GM12872 (cell line): ENCODE measurements around the gene LITAF.

Experiments
- CTCF ChIP-seq: IDR thresholded peaks from 3 replicates; pipeline ENCODE4 v1.5.1; 2011; ENCODE audit warnings: low read depth, mild to moderate bottlenecking, low read length, moderate library complexity; ENCODE audit not compliant: insufficient read depth

LITAF gene

DNA sequence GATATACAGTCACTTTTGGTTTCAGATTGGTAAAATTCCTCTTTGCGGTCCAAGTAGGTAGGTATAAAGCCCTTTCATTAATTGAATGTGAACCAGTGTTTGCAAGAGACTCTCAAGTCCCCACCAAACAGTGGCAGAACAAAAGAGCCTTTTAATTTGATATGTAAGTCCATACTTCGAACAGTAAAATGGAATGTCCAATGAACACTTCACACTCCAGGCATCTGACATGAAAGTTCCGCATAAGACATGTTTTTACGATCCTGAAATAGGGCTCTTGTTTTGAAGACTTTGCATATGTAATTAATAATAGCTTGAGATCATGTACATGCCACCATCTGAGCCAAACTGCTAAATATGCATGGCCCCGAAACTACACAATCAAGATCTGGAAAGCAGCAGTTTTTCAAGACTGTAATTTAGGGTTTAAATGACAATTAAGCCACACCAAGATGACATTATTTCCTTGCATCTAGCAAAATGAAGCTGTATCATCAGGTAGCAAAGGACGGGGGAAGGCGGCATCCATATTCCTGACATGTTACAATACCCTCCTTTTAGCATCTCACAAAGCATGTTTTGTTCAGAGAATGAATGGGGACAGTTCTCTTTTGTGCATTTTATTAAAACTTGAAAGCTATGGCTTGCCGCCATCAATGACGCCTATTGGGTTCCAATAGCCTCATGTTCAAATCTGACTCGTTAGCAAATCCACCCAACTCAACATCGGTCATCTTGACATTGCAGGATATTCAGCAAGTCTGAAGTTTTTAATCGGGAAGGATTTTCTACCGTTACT is 39.4 kb downstream of the LITAF start:
- TF ChIP-seq CTCF = no peak

DNA sequence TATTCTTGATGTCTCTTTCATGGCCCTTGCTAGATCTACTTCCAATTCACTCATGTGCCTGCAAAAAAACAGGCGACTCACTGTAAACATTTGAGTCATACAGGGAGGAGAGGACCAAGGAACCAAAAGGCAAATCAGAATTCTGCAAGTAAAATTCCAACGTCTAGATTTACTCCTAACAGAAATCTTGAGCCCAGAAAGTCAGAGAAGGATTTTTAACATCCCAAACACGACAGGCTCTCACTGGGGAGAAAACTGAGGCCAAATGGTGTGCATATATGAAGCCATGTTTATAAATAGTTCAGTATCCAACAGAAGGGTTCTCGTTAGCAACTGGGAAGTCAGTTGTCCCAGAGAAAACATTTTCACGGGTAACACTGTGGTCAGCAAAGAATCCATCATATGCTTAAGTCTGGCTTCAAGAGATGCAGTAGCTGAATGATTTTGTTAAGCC is 40.1 kb downstream of the LITAF start:
- no peak for TF ChIP-seq CTCF

DNA sequence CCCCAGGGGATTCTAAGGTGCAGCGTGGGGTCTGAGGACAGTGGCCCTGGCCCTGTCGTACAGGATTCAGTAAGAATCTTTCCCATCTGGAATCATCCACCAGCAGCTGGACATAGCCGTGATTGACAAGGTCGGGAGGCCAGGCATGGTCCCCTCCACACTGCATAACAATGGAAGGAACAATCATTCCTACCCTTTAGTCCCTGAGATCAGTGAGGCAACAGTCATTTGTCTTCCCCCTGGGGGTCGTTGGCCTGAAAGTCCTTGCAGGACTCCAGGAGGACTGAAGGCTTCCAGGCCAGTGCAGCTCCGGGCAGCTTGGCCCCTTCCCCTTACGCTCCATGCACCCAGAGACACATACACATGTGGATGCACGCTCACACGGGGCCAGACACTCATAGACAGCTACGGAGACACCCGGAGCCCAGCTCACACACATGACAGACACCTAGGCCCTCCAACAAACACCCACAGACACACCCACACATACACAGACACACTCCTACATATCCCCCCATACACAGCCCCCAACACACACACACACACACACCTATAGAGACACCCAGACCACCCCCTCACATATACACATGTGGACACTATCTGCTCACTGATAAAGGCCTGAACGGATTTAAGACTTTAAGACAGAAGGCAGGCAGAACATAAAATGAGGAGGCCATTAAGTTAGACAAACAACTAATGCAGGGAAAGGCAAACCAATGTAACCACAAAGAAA is 42.9 kb downstream of the LITAF start:
- TF ChIP-seq CTCF = no peak

DNA sequence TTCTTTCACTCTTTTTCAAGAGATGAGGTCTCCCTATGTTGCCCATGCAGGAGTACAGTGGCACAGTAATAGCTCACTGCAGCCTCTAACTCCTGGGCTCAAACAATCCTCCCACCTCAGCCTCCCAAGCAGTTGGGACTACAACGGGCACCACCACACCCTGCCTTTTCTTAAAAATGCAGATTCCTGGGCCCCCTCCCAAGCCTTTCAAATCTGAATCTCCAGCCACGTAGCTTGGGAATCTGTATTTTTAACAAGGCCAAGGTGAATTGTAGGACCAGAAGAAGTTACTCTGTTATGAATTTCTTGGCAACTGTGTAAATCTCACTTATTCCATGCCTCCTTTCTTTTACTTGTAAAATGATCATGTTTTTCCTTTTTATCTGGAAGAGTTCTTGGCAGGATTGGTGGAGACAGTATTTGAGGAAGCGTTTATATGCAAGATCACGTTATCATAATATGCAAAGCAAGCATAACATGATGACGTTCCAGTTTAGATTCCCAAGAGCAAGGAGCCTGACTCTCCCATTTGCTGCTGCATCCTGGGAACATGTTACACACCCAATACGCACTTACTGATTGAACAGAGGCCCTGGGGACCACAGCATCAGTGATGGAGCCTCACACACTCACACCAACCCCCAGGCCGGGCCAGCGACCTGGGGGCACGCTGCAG is 44.5 kb downstream of the LITAF start:
- no peak for TF ChIP-seq CTCF

DNA sequence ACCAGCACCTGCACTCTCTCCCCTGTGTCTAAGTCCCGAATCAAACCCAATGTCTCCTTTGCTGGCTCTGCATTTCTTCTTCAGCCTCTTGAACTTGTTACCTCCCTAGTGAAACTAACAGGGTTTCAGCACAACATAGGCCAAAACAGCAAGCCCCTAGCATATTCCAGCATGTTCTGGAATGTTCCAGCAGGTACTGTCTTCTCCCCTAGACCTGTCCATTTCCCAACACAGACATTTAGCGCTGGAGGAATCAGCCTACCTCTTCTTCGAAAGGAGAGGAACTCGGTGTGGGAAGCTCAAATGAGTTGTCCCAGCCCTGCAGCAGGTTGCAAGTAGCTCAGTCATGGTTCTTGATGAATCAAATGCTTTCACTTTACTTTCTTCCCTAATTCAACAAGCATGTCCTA is 47.1 kb downstream of the LITAF start:
- no peak for TF ChIP-seq CTCF

GRCh38 chr16:11538880-11539279 is 47.8 kb downstream of the LITAF start:
- TF ChIP-seq CTCF = no peak
